SK-N-SH treated with all-trans-retinoic acid at 6 μM for 48 hours (cell line): Measurements from ENCODE around the gene SLCO3A1.

Source experiments
- ATAC-seq: fragments of 200-7000 bp; cut with Tn5 transposase; 3 replicates; pipeline ENCODE4 v1.9.1; 2020; ENCODE audit warnings: mild to moderate bottlenecking, moderate library complexity
- ARNTL ChIP-seq: fragments of 450-650 bp; formaldehyde crosslinking; IDR thresholded peaks from 2 replicates; pipeline ENCODE4 v1.5.0; 2020; ENCODE audit warnings: low read depth, mild to moderate bottlenecking, moderate library complexity, borderline replicate concordance
- BACH2 ChIP-seq: fragments of 250-450 bp; sonication (Bioruptor Pico); IDR thresholded peaks from 2 replicates; pipeline ENCODE4 v1.9.0; 2021; ENCODE audit warnings: mild to moderate bottlenecking, borderline replicate concordance
- CREB5 ChIP-seq: fragments of 250-450 bp; sonication (Bioruptor Pico); IDR thresholded peaks from 2 replicates; pipeline ENCODE4 v1.5.1; 2020; ENCODE audit warnings: low read depth, mild to moderate bottlenecking, moderate library complexity
- CSDC2 ChIP-seq: fragments of 250-450 bp; sonication (Bioruptor Pico); IDR thresholded peaks from 2 replicates; pipeline ENCODE4 v1.5.0; 2020; ENCODE audit warnings: mild to moderate bottlenecking, moderate library complexity
- ESRRG ChIP-seq: fragments of 250-450 bp; sonication (Bioruptor Pico); IDR thresholded peaks from 2 replicates; pipeline ENCODE4 v1.6.1; 2021; ENCODE audit warnings: mild to moderate bottlenecking
- GLIS3 ChIP-seq: fragments of 250-450 bp; sonication (Bioruptor Pico); IDR thresholded peaks from 2 replicates; pipeline ENCODE4 v1.5.0; 2020; ENCODE audit warnings: mild to moderate bottlenecking, moderate library complexity
- ISL1 ChIP-seq: fragments of 250-450 bp; sonication (Bioruptor Pico); IDR thresholded peaks from 2 replicates; pipeline ENCODE4 v2.1.2; 2022; ENCODE audit warnings: mild to moderate bottlenecking, moderate library complexity
- OSR1 ChIP-seq: fragments of 250-450 bp; sonication (Bioruptor Pico); IDR thresholded peaks from 2 replicates; pipeline ENCODE4 v1.8.0; 2022; ENCODE audit warnings: moderate library complexity, mild to moderate bottlenecking, inconsistent platforms
- PPARA ChIP-seq: fragments of 250-450 bp; sonication (Bioruptor Pico); IDR thresholded peaks from 2 replicates; pipeline ENCODE4 v1.5.0; 2020; ENCODE audit warnings: mild to moderate bottlenecking, borderline replicate concordance
- SNAI2 ChIP-seq: fragments of 250-450 bp; sonication (Bioruptor Pico); IDR thresholded peaks from 2 replicates; pipeline ENCODE4 v1.5.0; 2020; ENCODE audit warnings: mild to moderate bottlenecking, moderate library complexity
- TCF4 ChIP-seq: fragments of 250-450 bp; sonication (Bioruptor Pico); IDR thresholded peaks from 2 replicates; pipeline ENCODE4 v1.8.0; 2021; ENCODE audit warnings: mild to moderate bottlenecking, moderate library complexity, borderline replicate concordance
- TOX ChIP-seq: fragments of 250-450 bp; sonication (Bioruptor Pico); IDR thresholded peaks from 2 replicates; pipeline ENCODE4 v1.8.0; 2021; ENCODE audit warnings: mild to moderate bottlenecking, moderate library complexity, borderline replicate concordance
- ZC3H10 ChIP-seq: fragments of 250-450 bp; sonication (Bioruptor Pico); IDR thresholded peaks from 2 replicates; pipeline ENCODE4 v1.5.1; 2021; ENCODE audit warnings: mild to moderate bottlenecking, moderate library complexity
- ZFP3 ChIP-seq: fragments of 250-450 bp; sonication (Bioruptor Pico); IDR thresholded peaks from 2 replicates; pipeline ENCODE4 v1.5.0; 2020; ENCODE audit warnings: mild to moderate bottlenecking, moderate library complexity
- ZFP30 ChIP-seq: fragments of 450-650 bp; formaldehyde crosslinking; IDR thresholded peaks from 2 replicates; pipeline ENCODE4 v1.5.0; 2022; ENCODE audit warnings: mild to moderate bottlenecking, moderate library complexity
- ZNF565 ChIP-seq: fragments of 450-650 bp; formaldehyde crosslinking; conservative IDR thresholded peaks from 2 replicates; pipeline ENCODE4 v1.5.0; 2020; ENCODE audit warnings: low read depth, mild to moderate bottlenecking, moderate library complexity
- ZNF70 ChIP-seq: fragments of 450-650 bp; formaldehyde crosslinking; IDR thresholded peaks from 2 replicates; pipeline ENCODE4 v1.5.0; 2020; ENCODE audit warnings: mild to moderate bottlenecking, moderate library complexity
- ZNF8 ChIP-seq: fragments of 450-650 bp; formaldehyde crosslinking; IDR thresholded peaks from 2 replicates; pipeline ENCODE4 v1.5.0; 2020; ENCODE audit warnings: mild to moderate bottlenecking, moderate library complexity
- TF ChIP-seq, protein P1 (sequence below): fragments of 250-450 bp; sonication (Bioruptor Pico); IDR thresholded peaks from 2 replicates; pipeline ENCODE4 v1.8.0; 2021; ENCODE audit warnings: low read depth, mild to moderate bottlenecking, moderate library complexity, borderline replicate concordance
- TF ChIP-seq, protein P2 (sequence below): fragments of 250-450 bp; sonication (Bioruptor Pico); IDR thresholded peaks from 2 replicates; pipeline ENCODE4 v1.5.1; 2021; ENCODE audit warnings: mild to moderate bottlenecking, moderate library complexity
- TF ChIP-seq, protein P3 (sequence below): fragments of 250-450 bp; sonication (Bioruptor Pico); IDR thresholded peaks from 2 replicates; pipeline ENCODE4 v1.5.0; 2020; ENCODE audit warnings: mild to moderate bottlenecking, moderate library complexity
- TF ChIP-seq, protein P4 (sequence below): fragments of 250-450 bp; sonication (Bioruptor Pico); IDR thresholded peaks from 2 replicates; pipeline ENCODE4 v1.8.0; 2020; ENCODE audit warnings: mild to moderate bottlenecking, moderate library complexity, borderline replicate concordance

SLCO3A1 gene

GRCh38 chr15:91854639-91854990 is 1.1 kb downstream of the SLCO3A1 start (continued):
- TF ChIP-seq CREB5 (CRISPR knock-in tag), result no peak

DNA sequence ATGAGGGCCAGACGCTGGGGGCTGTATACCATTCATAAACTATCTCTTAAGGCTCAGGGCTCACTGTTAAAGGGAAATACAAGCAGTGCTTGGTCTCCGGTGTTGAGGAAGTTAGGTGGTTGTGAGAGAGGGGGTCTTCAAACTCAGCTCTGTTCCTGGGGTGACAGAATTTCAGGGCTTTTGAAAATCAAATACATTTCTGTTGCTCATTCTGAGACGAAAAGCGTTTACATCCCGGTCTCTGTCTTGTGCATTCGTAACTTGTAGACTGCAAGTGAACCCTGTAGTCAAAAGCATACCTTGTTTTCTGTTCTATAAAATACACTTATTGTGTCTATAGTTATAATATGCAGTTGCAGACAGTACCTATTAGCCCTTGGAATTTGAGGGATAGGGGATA is 1.7 kb downstream of the SLCO3A1 start:
- TF ChIP-seq SNAI2 (CRISPR knock-in tag) (no peak), ZFP30 (CRISPR knock-in tag) (no peak), BACH2 (no peak), OSR1 (no peak), TCF4 (CRISPR knock-in tag) (no peak), ZC3H10 (CRISPR knock-in tag) (no peak), ZFP3 (CRISPR knock-in tag) (no peak), ZNF565 (CRISPR knock-in tag) (no peak), CSDC2 (no peak), ARNTL (CRISPR knock-in tag) (no peak), ZNF8 (no peak)
- TF ChIP-seq, protein P1, sequence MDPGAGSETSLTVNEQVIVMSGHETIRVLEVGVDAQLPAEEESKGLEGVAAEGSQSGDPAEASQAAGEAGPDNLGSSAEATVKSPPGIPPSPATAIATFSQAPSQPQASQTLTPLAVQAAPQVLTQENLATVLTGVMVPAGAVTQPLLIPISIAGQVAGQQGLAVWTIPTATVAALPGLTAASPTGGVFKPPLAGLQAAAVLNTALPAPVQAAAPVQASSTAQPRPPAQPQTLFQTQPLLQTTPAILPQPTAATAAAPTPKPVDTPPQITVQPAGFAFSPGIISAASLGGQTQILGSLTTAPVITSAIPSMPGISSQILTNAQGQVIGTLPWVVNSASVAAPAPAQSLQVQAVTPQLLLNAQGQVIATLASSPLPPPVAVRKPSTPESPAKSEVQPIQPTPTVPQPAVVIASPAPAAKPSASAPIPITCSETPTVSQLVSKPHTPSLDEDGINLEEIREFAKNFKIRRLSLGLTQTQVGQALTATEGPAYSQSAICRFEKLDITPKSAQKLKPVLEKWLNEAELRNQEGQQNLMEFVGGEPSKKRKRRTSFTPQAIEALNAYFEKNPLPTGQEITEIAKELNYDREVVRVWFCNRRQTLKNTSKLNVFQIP, result no peak
- TF ChIP-seq, protein P2, sequence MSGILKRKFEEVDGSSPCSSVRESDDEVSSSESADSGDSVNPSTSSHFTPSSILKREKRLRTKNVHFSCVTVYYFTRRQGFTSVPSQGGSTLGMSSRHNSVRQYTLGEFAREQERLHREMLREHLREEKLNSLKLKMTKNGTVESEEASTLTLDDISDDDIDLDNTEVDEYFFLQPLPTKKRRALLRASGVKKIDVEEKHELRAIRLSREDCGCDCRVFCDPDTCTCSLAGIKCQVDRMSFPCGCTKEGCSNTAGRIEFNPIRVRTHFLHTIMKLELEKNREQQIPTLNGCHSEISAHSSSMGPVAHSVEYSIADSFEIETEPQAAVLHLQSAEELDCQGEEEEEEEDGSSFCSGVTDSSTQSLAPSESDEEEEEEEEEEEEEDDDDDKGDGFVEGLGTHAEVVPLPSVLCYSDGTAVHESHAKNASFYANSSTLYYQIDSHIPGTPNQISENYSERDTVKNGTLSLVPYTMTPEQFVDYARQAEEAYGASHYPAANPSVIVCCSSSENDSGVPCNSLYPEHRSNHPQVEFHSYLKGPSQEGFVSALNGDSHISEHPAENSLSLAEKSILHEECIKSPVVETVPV (CRISPR knock-in tag), result no peak
- no peak for ATAC-seq

- TF ChIP-seq CREB5 (CRISPR knock-in tag), result no peak
- no peak for TF ChIP-seq PPARA (CRISPR knock-in tag)
- TF ChIP-seq, protein P2 (CRISPR knock-in tag), result no peak
- TF ChIP-seq ZFP3 (CRISPR knock-in tag), result no peak
- TF ChIP-seq ESRRG (CRISPR knock-in tag), result no peak
- no peak for TF ChIP-seq ARNTL (CRISPR knock-in tag)
- no peak for TF ChIP-seq BACH2
- no peak for TF ChIP-seq ISL1 (CRISPR knock-in tag)
- TF ChIP-seq GLIS3 (CRISPR knock-in tag), result no peak
- no peak for TF ChIP-seq TCF4 (CRISPR knock-in tag)
- TF ChIP-seq ZNF565 (CRISPR knock-in tag), result no peak
- no peak for ATAC-seq
Observed at GRCh38 chr15:91855684-91856489, 2.4 kb downstream of the SLCO3A1 start.

DNA sequence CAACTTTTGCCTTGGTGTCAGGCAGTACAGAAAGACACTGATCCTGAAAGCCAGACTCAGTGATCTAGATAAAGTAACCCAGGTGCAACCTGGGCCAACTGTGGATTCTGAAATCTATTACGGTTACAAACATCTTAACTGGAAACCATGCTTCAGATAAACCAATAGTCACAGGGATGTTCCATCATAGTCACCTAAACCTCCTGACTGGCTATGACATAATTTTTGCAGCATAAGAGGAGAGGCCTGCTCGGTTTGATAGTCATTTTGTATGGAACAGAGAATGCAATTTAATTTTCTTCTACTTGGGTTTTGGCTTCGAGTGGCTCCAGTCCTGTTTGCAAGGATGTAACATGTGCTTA is 3.7 kb downstream of the SLCO3A1 start:
- ATAC-seq, result no peak
- TF ChIP-seq ZNF8 (no peak), ARNTL (CRISPR knock-in tag) (no peak), ZC3H10 (CRISPR knock-in tag) (no peak), ESRRG (CRISPR knock-in tag) (no peak), TOX (CRISPR knock-in tag) (no peak), ISL1 (CRISPR knock-in tag) (no peak), GLIS3 (CRISPR knock-in tag) (no peak), CSDC2 (no peak), ZNF70 (CRISPR knock-in tag) (no peak), TCF4 (CRISPR knock-in tag) (no peak), SNAI2 (CRISPR knock-in tag) (no peak), ZNF565 (CRISPR knock-in tag) (no peak)
- TF ChIP-seq, protein P3, sequence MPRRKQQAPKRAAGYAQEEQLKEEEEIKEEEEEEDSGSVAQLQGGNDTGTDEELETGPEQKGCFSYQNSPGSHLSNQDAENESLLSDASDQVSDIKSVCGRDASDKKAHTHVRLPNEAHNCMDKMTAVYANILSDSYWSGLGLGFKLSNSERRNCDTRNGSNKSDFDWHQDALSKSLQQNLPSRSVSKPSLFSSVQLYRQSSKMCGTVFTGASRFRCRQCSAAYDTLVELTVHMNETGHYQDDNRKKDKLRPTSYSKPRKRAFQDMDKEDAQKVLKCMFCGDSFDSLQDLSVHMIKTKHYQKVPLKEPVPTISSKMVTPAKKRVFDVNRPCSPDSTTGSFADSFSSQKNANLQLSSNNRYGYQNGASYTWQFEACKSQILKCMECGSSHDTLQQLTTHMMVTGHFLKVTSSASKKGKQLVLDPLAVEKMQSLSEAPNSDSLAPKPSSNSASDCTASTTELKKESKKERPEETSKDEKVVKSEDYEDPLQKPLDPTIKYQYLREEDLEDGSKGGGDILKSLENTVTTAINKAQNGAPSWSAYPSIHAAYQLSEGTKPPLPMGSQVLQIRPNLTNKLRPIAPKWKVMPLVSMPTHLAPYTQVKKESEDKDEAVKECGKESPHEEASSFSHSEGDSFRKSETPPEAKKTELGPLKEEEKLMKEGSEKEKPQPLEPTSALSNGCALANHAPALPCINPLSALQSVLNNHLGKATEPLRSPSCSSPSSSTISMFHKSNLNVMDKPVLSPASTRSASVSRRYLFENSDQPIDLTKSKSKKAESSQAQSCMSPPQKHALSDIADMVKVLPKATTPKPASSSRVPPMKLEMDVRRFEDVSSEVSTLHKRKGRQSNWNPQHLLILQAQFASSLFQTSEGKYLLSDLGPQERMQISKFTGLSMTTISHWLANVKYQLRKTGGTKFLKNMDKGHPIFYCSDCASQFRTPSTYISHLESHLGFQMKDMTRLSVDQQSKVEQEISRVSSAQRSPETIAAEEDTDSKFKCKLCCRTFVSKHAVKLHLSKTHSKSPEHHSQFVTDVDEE (CRISPR knock-in tag), result no peak
- TF ChIP-seq, protein P4, sequence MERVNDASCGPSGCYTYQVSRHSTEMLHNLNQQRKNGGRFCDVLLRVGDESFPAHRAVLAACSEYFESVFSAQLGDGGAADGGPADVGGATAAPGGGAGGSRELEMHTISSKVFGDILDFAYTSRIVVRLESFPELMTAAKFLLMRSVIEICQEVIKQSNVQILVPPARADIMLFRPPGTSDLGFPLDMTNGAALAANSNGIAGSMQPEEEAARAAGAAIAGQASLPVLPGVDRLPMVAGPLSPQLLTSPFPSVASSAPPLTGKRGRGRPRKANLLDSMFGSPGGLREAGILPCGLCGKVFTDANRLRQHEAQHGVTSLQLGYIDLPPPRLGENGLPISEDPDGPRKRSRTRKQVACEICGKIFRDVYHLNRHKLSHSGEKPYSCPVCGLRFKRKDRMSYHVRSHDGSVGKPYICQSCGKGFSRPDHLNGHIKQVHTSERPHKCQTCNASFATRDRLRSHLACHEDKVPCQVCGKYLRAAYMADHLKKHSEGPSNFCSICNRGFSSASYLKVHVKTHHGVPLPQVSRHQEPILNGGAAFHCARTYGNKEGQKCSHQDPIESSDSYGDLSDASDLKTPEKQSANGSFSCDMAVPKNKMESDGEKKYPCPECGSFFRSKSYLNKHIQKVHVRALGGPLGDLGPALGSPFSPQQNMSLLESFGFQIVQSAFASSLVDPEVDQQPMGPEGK, result no peak
